Activated CD4-positive, alpha-beta memory T cell treated with anti-CD3 and anti-CD28 coated beads for 36 hours (primary cell): ENCODE results near the gene FBXL19. TPM values are rescaled to one million over a fixed set of nuclear protein-coding genes. Genes with fewer than 3 reads are reported as not detected.

Experiments used
- CTCF ChIA-PET: fragments of 350-600 bp; sonication (Branson Sonifier 250); formaldehyde crosslinking; loops from one replicate; lab custom pipeline; 2021; ENCODE audit warnings: antibody characterized with exemption, inconsistent platforms; lab: Charles Lee
- POLR2A ChIA-PET: fragments of 350-600 bp; sonication (Branson Sonifier 250); formaldehyde crosslinking; loops from one replicate; lab custom pipeline; 2021; ENCODE audit warnings: antibody characterized with exemption; lab: Charles Lee
- DNase-seq: peaks from one replicate; pipeline ENCODE4 v3.0.0-alpha.2; 2020
- H3K27ac Mint-ChIP-seq: one replicate; pipeline ENCODE4 v1.8.0; 2021; ENCODE audit warnings: mixed read lengths
- H3K27me3 Mint-ChIP-seq: one replicate; pipeline ENCODE4 v1.8.0; 2021; ENCODE audit warnings: mixed read lengths
- H3K36me3 Mint-ChIP-seq: one replicate; pipeline ENCODE4 v1.8.0; 2021; ENCODE audit warnings: mixed read lengths
- H3K4me1 Mint-ChIP-seq: one replicate; pipeline ENCODE4 v1.8.0; 2021; ENCODE audit warnings: low read depth, mixed read lengths
- H3K4me3 Mint-ChIP-seq: one replicate; pipeline ENCODE4 v1.8.0; 2021; ENCODE audit warnings: mild to moderate bottlenecking, mixed read lengths
- H3K9me3 Mint-ChIP-seq: one replicate; pipeline ENCODE4 v1.8.0; 2021; ENCODE audit warnings: mixed read lengths
- intact Hi-C: fragments of 100-400 bp; cut with micrococcal nuclease; formaldehyde crosslinking; loops from one replicate; pipeline ENCODE4 v1.15.1; 2023
- total RNA-seq, 2 experiments: library from RNA; stranded (reverse); gene quantifications; one replicate each; pipeline ENCODE4 v1.2.3, GENCODE V29; 2021

FBXL19 gene
- total RNA-seq, 2 experiments from 2014 or later, result 21.0 to 22.2 TPM

- no peaks in the 10 kb centered on the region for H3K9me3 Mint-ChIP-seq
- CTCF ChIA-PET, result interaction anchor here (1.3 to 2.6 kb wide), 2 partner anchors 47 to 62 kb away, joined by 5 to 12 read pairs; no protein-coding TSS in a partner anchor
- no peaks in the 10 kb centered on the region for H3K36me3 Mint-ChIP-seq
- H3K27ac Mint-ChIP-seq, result no peak overlapping the region
- POLR2A ChIA-PET, result no interaction called here
- no peak for DNase-seq
- intact Hi-C loops, result no loop called here
- peaks cover 21% of the 10 kb centered on the region for H3K4me1 Mint-ChIP-seq
- no peaks in the 10 kb centered on the region for H3K27me3 Mint-ChIP-seq
- H3K4me3 Mint-ChIP-seq, result no peak overlapping the region
Observed at GRCh38 chr16:30907064-30907463, 16.3 kb upstream of the FBXL19 start.

DNA sequence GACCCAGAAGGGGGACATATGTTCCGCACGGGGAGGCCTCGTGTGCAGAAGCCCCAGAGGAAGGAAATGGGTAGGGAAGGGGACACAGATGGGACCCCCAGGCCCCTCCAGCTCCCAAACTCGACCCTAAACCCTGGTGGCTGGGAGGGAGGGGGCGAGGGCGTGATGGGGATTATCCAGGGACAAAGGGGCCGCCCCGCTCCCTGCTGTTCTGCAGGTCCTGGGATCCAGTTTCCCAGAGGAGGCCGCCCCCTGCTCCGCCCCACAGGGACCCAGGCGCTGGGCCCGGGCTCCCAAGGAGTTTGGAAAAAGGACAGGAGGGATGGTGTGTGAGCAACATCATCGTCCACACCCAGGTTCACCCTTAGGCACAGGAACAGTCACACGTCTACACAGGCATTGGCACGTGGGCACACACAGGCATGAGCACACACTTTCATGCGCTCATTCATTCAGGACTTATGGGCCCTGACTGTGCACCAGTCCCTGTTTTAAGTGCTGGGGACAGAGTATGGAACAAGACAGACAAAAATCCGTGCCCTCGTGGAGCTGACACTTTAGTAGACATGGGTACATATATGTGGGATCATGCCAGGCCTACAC is 12.8 kb upstream of the FBXL19 start:
- no peaks in the 10 kb centered on the region for H3K36me3 Mint-ChIP-seq

GRCh38 chr16:30912794-30913412 is 10.5 kb upstream of the FBXL19 start:
- CTCF ChIA-PET, result interaction anchor here (2.1 to 3.3 kb wide), 2 partner anchors 11 to 68 kb away, joined by 7 to 16 read pairs; no protein-coding TSS in a partner anchor
- no peaks in the 10 kb centered on the region for H3K27me3 Mint-ChIP-seq
- H3K4me3 Mint-ChIP-seq, result no peak overlapping the region
- H3K4me1 Mint-ChIP-seq, result peaks cover 1% of the 10 kb centered on the region
- no peak overlapping the region for H3K27ac Mint-ChIP-seq
- intact Hi-C loops, result no loop called here
- no peak for DNase-seq
- no peaks in the 10 kb centered on the region for H3K9me3 Mint-ChIP-seq
- POLR2A ChIA-PET, result no interaction called here
- H3K36me3 Mint-ChIP-seq, result no peaks in the 10 kb centered on the region

More for the DNA sequence above, 12.8 kb upstream of the FBXL19 start:
- Mint-ChIP-seq H3K27me3 (no peaks in the 10 kb centered on the region), H3K4me1 (peaks cover 8% of the 10 kb centered on the region), H3K4me3 (no peak overlapping the region), H3K9me3 (no peaks in the 10 kb centered on the region), H3K27ac (no peak overlapping the region)
- intact Hi-C loops, result no loop called here
- POLR2A ChIA-PET, result no interaction called here
- CTCF ChIA-PET, result interaction anchor here (0.9 to 1.9 kb wide), 2 partner anchors 31 to 65 kb away, joined by 3 to 5 read pairs; no protein-coding TSS in a partner anchor
- no peak for DNase-seq

GRCh38 chr16:30914830-30915229 is 8.5 kb upstream of the FBXL19 start:
- Mint-ChIP-seq H3K36me3 (no peaks in the 10 kb centered on the region), H3K4me1 (no peaks in the 10 kb centered on the region), H3K27ac (no peak overlapping the region), H3K27me3 (no peaks in the 10 kb centered on the region), H3K9me3 (no peaks in the 10 kb centered on the region), H3K4me3 (no peak overlapping the region)
- CTCF ChIA-PET, result interaction anchor here (0.6 to 3.3 kb wide), 3 partner anchors 13 to 70 kb away, joined by 4 to 16 read pairs (median 6); no protein-coding TSS in a partner anchor
- DNase-seq, result no peak
- intact Hi-C loops, result no loop called here
- POLR2A ChIA-PET, result no interaction called here

- no peaks in the 10 kb centered on the region for H3K9me3 Mint-ChIP-seq
- DNase-seq, result no peak
- H3K27ac Mint-ChIP-seq, result no peak overlapping the region
- H3K4me1 Mint-ChIP-seq, result no peaks in the 10 kb centered on the region
- no peak overlapping the region for H3K4me3 Mint-ChIP-seq
- ChIA-PET POLR2A (interaction anchor here (0.6 kb wide), 1 partner anchor 107 kb away, joined by 3 read pairs; no protein-coding TSS in a partner anchor), CTCF (interaction anchor here (0.6 to 3.0 kb wide), 6 partner anchors 17 to 252 kb away, joined by 3 to 18 read pairs (median 3); no protein-coding TSS in a partner anchor)
- no peaks in the 10 kb centered on the region for H3K27me3 Mint-ChIP-seq
- intact Hi-C loops, result no loop called here
- H3K36me3 Mint-ChIP-seq, result no peaks in the 10 kb centered on the region
Observed at GRCh38 chr16:30918614-30919013, 4.8 kb upstream of the FBXL19 start.

DNA sequence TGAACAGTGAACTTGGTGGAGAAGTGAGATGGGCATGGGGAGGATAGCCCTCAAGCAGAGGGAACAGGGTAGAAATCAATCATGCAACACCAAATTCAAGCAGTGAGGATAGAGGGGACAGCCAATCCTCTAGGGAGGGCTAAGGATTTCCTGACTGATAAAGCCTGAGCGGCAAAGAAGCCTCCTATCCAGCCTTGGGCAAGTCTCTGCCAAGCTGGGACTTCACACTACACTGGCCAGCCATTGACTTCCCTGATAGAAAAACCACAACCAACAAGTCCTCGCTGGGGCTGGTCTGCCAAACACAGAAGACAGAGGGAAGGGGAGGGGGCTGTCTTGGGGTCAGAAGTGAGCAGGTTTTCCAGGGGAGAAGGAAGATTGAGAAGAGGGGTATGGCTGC is 2.5 kb upstream of the FBXL19 start:
- intact Hi-C loops, result loop anchor here (1.0 to 10.0 kb wide), 2 partner anchors 77 to 546 kb away; partner anchors contain the start of genes MYL11 and TBC1D10B
- peaks cover under 1% of the 10 kb centered on the region for H3K36me3 Mint-ChIP-seq
- no peaks in the 10 kb centered on the region for H3K9me3 Mint-ChIP-seq
- ChIA-PET CTCF (interaction anchor here (2.6 kb wide), 1 partner anchor 75 kb away, joined by 26 read pairs; no protein-coding TSS in a partner anchor), POLR2A (no interaction called here)
- H3K4me1 Mint-ChIP-seq, result peaks cover 4% of the 10 kb centered on the region
- no peak overlapping the region for H3K27ac Mint-ChIP-seq
- no peaks in the 10 kb centered on the region for H3K27me3 Mint-ChIP-seq
- no peak for DNase-seq
- H3K4me3 Mint-ChIP-seq, result no peak overlapping the region

DNA sequence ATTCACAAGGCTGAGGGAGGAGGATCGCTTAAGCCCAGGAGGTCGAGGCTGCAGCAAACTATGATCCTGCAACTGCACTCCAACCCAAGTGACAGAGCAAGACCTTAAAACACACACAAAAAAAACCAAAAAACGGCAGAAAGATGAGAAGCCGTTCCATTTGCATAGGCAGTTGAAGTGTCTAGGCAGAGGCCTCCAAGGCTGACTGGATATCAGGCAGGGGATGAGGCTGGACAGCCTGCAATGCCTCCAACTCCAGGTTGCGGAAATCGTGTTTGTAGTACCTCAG is 2.0 kb upstream of the FBXL19 start:
- CTCF ChIA-PET, result interaction anchor here (2.6 kb wide), 1 partner anchor 76 kb away, joined by 26 read pairs; no protein-coding TSS in a partner anchor

GRCh38 chr16:30921748-30922419 is 1.5 kb upstream of the FBXL19 start:
- no peaks in the 10 kb centered on the region for H3K27me3 Mint-ChIP-seq
- peak overlapping the region; percentile 99 for H3K4me3 Mint-ChIP-seq
- POLR2A ChIA-PET, result interaction anchor here (1.4 kb wide), 1 partner anchor 20 kb away, joined by 3 read pairs; no protein-coding TSS in a partner anchor
- no peaks in the 10 kb centered on the region for H3K9me3 Mint-ChIP-seq
- CTCF ChIA-PET, result interaction anchor here (0.7 to 2.6 kb wide), 4 partner anchors 20 to 107 kb away, joined by 5 to 26 read pairs (median 14); no protein-coding TSS in a partner anchor
- intact Hi-C loops, result loop anchor here (1.0 to 10.0 kb wide), 15 partner anchors 20 to 947 kb away; partner anchors contain the start of genes ARMC5, CFAP119, FBRS and MYL11
- H3K36me3 Mint-ChIP-seq, result peaks cover 3% of the 10 kb centered on the region
- peak overlapping the region; percentile 100 for H3K27ac Mint-ChIP-seq
- peaks cover 7% of the 10 kb centered on the region for H3K4me1 Mint-ChIP-seq
- DNase-seq, result peak; percentile 92

More for the DNA sequence above, 2.0 kb upstream of the FBXL19 start:
- H3K4me1 Mint-ChIP-seq, result peaks cover 7% of the 10 kb centered on the region
- DNase-seq, result no peak
- no peaks in the 10 kb centered on the region for H3K27me3 Mint-ChIP-seq
- intact Hi-C loops, result loop anchor here (1.0 to 10.0 kb wide), 2 partner anchors 77 to 547 kb away; partner anchors contain the start of genes MYL11 and TBC1D10B
- H3K36me3 Mint-ChIP-seq, result peaks cover 3% of the 10 kb centered on the region
- H3K4me3 Mint-ChIP-seq, result peak overlapping the region; percentile 99
- H3K27ac Mint-ChIP-seq, result peak overlapping the region; percentile 100
- H3K9me3 Mint-ChIP-seq, result no peaks in the 10 kb centered on the region
- POLR2A ChIA-PET, result interaction anchor here (1.4 kb wide), 1 partner anchor 20 kb away, joined by 3 read pairs; no protein-coding TSS in a partner anchor

DNA sequence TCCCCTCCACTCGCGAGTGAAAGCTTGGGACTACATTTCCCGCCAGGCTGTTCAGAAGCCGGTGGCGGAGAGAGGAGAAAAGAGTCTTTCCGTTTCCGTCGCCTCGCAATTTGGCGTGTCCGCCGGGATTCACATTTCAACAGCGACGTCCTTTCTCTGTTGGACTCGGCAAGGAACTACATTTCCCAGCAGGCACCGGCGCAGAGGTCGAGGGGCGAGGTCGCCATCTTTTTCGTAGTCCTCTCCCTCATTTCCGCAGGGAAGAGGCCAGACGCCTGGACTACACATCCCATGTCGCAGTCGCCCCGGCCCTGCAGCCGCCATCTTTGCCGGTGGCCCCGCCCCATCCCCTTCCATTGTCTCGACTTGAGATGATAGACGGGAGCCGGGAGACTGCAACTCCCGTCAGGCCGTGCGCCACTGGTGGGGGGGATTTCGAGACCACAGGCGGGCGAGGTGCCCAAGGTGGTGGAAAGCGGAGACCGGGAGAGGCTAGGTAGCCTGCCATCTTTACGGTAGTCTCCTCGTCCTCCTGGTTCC is 882 bp upstream of the FBXL19 start:
- Mint-ChIP-seq H3K4me3 (peak overlapping the region; percentile 99), H3K9me3 (no peaks in the 10 kb centered on the region), H3K4me1 (peaks cover 10% of the 10 kb centered on the region), H3K27me3 (no peaks in the 10 kb centered on the region), H3K36me3 (peaks cover 3% of the 10 kb centered on the region), H3K27ac (peak overlapping the region; percentile 100)
- CTCF ChIA-PET, result interaction anchor here (0.7 to 1.1 kb wide), 3 partner anchors 19 to 108 kb away, joined by 5 to 21 read pairs (median 6); no protein-coding TSS in a partner anchor
- POLR2A ChIA-PET, result interaction anchor here (1.4 kb wide), 1 partner anchor 21 kb away, joined by 3 read pairs; no protein-coding TSS in a partner anchor
- peak; percentile 100 for DNase-seq
- intact Hi-C loops, result loop anchor here (1.0 to 10.0 kb wide), 14 partner anchors 20 to 946 kb away; partner anchors contain the start of genes ARMC5, CFAP119, FBRS and MYL11

GRCh38 chr16:30922960-30923535 is 324 bp upstream of the FBXL19 start:
- DNase-seq, result peak; percentile 98
- Mint-ChIP-seq H3K27ac (peak overlapping the region; percentile 100), H3K27me3 (no peaks in the 10 kb centered on the region), H3K4me1 (peaks cover 10% of the 10 kb centered on the region), H3K4me3 (peak overlapping the region; percentile 99), H3K36me3 (peaks cover 3% of the 10 kb centered on the region), H3K9me3 (no peaks in the 10 kb centered on the region)
- CTCF ChIA-PET, result interaction anchor here (1.1 kb wide), 1 partner anchor 78 kb away, joined by 21 read pairs; no protein-coding TSS in a partner anchor
- intact Hi-C loops, result loop anchor here (1.0 to 10.0 kb wide), 14 partner anchors 20 to 946 kb away; partner anchors contain the start of genes ARMC5, CFAP119, FBRS and MYL11
- POLR2A ChIA-PET, result no interaction called here
